ENCODE data around the gene PHF24.

DNA sequence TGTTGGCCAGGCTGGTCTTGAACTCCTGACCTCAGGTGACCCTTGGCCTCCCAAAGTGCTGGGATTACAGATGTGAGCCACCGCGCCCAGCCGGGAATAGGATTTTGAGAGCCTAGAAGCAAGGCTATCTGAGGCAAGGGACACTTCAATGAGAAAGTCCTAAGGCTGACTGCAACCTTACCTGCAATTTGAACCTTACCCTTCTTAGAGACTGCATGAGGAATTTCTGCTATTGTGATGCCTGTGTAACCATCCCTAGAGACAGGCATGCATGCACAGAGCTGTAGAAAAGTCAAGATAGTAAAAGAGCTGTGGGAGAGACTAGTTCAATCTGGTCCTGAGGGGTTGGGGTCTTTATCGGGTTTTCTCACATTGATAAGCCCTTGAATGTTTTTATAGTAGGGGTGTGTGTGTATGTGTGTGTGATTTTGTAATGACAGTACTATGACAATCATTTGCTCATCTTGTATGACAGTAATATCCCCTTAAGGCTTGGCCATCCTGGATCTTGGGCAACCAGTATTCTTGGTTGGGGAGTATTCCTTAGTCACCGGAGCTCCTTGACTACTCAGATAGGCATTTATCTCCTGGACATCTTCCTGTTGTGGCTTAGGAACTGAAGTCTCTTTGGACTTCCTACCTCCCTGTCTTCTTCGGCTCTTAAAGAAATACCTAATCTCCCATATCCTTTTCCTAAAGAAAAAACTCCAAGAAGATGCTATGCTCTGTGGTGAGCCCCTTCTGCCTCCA, 42.6 kb downstream of the PHF24 start:
- no peak for TF ChIP-seq POLR2A (IDR thresholded peaks at IDR 0.05)
- TF ChIP-seq, protein P1, sequence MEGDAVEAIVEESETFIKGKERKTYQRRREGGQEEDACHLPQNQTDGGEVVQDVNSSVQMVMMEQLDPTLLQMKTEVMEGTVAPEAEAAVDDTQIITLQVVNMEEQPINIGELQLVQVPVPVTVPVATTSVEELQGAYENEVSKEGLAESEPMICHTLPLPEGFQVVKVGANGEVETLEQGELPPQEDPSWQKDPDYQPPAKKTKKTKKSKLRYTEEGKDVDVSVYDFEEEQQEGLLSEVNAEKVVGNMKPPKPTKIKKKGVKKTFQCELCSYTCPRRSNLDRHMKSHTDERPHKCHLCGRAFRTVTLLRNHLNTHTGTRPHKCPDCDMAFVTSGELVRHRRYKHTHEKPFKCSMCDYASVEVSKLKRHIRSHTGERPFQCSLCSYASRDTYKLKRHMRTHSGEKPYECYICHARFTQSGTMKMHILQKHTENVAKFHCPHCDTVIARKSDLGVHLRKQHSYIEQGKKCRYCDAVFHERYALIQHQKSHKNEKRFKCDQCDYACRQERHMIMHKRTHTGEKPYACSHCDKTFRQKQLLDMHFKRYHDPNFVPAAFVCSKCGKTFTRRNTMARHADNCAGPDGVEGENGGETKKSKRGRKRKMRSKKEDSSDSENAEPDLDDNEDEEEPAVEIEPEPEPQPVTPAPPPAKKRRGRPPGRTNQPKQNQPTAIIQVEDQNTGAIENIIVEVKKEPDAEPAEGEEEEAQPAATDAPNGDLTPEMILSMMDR (IDR thresholded peaks at IDR 0.05) = no peak
- TF ChIP-seq EP300 (IDR thresholded peaks at IDR 0.05) = no peak
